SKM-1 (cell line): ENCODE measurements around the gene PTPRF.
A peak's percentile ranks its signal among the peaks of the same experiment; 100 is the strongest.
"Not testable (repeated sequence)": the region's sequence is repeated elsewhere in the genome, so short reads cannot be mapped to it uniquely, and the experiment has no call there.

ENCODE experiments used
- DNase-seq: peaks from one replicate; lab custom pipeline; 2025; ENCODE audit not compliant: unreplicated experiment; lab: John Stamatoyannopoulos, UW

PTPRF gene

DNA sequence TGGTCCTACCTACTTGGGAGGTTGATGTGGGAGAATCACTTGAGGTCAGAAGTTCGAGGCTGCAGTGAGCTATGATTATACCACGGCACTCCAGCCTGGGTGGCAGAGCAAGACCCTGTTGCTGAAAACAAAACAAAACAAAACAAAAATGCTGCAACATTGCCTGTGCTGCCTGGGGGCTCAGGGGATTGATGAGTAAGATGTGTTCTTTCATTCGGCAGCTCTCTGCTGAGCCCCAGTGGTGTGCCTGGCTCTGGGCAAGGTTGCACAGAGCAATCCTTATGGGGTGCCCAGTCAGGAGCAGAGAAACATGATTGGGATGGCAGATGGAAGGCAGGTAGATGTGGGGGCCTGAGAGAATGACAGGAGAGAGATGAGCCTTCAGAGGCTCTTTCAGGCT is 90.7 kb downstream of the PTPRF start:
- DNase-seq = no peak

- no peak for DNase-seq
Measured at GRCh38 chr1:43621861-43622260, 91.2 kb downstream of the PTPRF start.

- DNase-seq = no peak
Measured at GRCh38 chr1:43622471-43622870, 91.8 kb downstream of the PTPRF start.

DNA sequence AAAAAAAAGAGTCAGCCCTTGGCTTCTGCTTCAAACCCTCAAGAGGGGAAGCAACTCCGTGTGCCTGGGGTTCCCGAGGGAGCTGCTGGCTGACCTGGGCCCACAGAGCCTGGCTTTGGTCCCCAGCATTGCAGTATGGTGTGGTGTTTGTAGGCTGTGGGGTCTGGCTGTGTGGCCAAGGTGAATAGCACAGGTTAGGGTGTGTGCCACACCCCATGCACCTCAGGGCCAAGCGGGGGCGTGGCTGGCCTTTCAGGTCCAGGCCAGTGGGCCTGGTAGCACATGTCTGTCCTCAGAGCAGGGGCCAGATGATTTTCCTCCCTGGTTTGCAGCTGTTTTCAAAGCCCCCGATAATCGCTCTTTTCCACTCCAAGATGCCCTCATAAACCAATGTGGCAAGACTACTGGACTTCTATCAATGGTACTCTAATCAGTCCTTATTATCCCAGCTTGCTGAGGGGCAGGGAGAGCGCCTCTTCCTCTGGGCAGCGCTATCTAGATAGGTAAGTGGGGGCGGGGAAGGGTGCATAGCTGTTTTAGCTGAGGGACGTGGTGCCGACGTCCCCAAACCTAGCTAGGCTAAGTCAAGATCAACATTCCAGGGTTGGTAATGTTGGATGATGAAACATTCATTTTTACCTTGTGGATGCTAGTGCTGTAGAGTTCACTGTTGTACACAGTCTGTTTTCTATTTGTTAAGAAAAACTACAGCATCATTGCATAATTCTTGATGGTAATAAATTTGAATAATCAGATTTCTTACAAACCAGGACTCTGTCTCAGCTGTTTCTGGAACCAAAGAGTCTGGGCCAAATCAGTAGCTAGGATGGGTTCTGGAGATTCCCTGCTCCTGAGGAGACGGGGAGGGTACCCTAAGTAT is 92.5 kb downstream of the PTPRF start:
- DNase-seq = no peak

GRCh38 chr1:43625063-43625780 is 94.5 kb downstream of the PTPRF start:
- no peak for DNase-seq

GRCh38 chr1:43632135-43632670 is 101.5 kb downstream of the PTPRF start:
- no peak for DNase-seq

DNA sequence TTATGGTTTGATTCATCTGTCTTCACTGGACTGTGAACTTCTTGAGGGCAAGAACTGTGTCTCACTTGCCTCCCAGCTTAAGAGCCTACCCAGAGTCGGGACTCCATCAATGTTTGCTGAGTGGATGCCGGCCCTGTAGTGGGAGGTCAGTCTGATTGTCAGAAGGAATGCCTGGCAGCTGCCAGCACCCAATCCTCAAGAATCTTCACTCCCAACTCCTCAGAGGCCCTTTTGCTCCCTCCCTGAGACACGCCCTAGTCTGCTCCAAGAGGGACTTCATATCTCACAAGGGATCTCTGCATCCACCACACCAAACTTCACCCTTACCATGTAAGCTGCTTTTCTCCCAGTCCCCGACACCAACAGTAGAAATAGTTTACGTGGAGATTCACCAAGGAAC is 104.0 kb downstream of the PTPRF start:
- DNase-seq = no peak

DNA sequence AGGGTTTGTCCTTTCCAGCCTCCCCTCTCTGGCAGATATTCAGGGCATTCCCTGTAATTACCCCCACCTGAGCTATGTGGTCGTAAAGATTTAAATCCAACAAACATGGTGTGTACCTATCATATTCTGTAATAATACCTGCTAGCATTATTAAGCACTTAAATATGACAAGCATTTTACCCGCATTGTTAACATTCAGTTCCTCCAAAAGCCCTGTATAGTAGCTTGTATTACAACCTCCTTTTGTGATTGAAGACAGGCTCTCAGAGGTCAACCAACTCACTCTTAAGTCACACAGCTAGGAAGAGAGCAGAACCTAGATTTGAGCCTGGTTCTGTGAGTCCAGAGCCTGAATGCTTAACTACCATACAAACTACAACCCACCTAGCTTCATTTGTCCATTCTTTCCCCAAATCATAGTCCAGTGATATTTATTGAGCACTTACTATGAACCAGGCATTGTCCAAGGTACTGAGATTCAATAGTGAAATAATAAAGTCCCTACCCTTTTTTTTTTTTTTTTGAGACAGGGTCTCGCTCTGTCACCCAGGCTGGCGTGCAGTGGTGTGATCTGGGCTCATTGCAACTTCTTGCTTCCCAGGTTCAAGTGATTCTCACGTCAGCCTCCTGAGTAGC is 105.4 kb downstream of the PTPRF start:
- DNase-seq = no peak

GRCh38 chr1:43637267-43637666 is 106.6 kb downstream of the PTPRF start:
- no peak for DNase-seq

DNA sequence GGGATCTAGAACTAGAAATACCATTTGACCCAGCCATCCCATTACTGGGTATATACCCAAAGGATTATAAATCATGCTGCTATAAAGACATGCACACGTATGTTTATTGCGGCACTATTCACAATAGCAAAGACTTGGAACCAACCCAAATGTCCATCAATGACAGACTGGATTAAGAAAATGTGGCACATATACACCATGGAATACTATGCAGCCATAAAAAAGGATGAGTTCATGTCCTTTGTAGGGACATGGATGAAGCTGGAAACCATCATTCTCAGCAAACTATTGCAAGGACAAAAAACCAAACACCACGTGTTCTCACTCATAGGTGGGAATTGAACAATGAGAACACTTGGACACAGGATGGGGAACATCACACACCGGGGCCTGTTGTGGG is 107.7 kb downstream of the PTPRF start:
- DNase-seq = not testable (repeated sequence)

- DNase-seq = no peak
Measured at GRCh38 chr1:43639976-43640794, 109.5 kb downstream of the PTPRF start.

- no peak for DNase-seq
Measured at GRCh38 chr1:43644558-43644957, 113.9 kb downstream of the PTPRF start.

DNA sequence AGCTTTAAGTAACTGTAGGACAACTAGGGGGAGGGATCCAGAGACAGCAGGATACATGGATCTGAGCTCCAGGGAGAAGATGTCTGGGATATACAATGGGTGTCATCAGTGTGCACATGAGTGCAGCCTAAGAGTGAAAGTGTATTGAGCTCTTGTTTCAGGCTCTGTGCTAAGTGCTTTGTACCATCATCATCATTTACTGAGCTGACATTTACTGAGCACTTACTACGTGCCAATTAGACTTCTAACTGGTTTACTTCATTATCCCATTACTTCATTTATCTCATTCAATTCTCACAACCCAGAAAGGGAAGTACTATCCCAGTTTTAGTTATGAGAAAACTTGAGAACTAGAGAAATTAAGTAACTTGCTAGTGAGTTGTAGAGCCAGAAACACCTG is 114.8 kb downstream of the PTPRF start:
- no peak for DNase-seq

GRCh38 chr1:43647331-43647730 is 116.6 kb downstream of the PTPRF start:
- DNase-seq = not testable (repeated sequence)

DNA sequence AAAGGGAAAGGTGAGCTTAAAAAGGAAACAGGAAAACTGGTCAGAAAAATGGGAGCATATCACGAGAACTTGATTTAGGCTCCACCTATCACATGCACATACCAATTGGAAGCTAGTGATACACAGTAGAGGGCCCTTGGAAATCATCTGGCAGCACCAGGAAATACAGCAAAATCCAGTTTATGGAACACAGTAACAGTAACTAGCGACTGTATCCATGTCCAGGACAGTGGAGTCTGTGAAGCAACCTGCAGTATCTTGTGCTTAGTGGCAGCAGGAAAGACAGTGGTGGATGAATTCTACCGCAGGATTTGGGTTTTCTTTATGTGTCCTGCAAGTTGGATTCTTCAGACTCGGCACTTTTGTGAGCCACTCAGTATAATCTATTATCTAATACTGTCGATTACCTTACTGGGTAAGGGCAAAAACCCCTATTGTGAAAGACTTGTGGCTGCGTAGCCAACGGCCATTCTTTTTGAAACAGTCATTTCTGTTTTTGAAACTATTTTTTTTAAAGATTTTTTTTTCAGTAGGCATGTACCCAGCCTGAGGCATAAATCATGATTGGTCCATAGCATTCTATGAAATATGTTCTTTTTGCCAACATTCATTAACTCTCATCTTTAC is 117.7 kb downstream of the PTPRF start:
- DNase-seq = no peak

GRCh38 chr1:43648876-43649477 is 118.3 kb downstream of the PTPRF start:
- DNase-seq = no peak

GRCh38 chr1:43650310-43651085 is 119.8 kb downstream of the PTPRF start:
- DNase-seq = peak; percentile 85

DNA sequence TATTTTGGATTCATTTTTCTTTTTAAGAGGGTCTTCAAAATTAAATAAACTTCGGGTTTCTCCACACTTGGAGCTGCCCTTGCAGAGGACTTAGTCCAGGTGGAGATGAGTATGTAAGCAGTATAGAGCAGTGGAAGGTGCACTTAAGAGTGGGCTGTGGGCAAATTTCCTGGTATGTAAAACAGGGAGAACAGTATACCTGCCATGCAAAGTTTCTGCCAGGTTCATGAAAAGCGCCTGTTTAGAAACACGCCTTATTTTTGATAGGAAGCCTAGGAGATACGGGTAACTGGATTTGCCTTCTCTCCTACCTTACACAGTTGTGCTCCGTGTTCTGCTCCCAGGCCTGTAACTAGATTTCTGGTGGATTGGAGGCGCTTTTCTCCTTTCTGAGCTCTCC is 120.5 kb downstream of the PTPRF start:
- no peak for DNase-seq

GRCh38 chr1:43651902-43652301 is 121.2 kb downstream of the PTPRF start:
- DNase-seq = no peak
